Skin epidermis (tissue), 12 donors: Measurements from ENCODE around the gene TM4SF5.

Experiments
- H3K27ac ChIP-seq, 21 experiments: fragments of 200-600 bp; sonication (generic) in 11 of 21; one replicate each; pipeline ENCODE4 v1.5.0; 2020; ENCODE audit warnings: mild to moderate bottlenecking in 3 of 21, inconsistent platforms in 2 of 21, moderate library complexity in 2 of 21
- H3K4me3 ChIP-seq, 7 experiments: fragments of 200-600 bp; sonication (generic) in 2 of 7; one replicate each; pipeline ENCODE4 v1.5.0; 2020; ENCODE audit warnings: inconsistent platforms in 2 of 7, mild to moderate bottlenecking in 2 of 7, moderate library complexity in 1 of 7

Gene TM4SF5

GRCh38 chr17:4771519-4772234, at the start of gene TM4SF5:
Gene TM4SF5, plus strand, starts transcription at chr17:4771886. Its CDS starts 37 bp downstream, at chr17:4771923.
- no peak within 1 kb of the TSS for H3K4me3 ChIP-seq
- no peak within 1 kb of the TSS for H3K27ac ChIP-seq

DNA sequence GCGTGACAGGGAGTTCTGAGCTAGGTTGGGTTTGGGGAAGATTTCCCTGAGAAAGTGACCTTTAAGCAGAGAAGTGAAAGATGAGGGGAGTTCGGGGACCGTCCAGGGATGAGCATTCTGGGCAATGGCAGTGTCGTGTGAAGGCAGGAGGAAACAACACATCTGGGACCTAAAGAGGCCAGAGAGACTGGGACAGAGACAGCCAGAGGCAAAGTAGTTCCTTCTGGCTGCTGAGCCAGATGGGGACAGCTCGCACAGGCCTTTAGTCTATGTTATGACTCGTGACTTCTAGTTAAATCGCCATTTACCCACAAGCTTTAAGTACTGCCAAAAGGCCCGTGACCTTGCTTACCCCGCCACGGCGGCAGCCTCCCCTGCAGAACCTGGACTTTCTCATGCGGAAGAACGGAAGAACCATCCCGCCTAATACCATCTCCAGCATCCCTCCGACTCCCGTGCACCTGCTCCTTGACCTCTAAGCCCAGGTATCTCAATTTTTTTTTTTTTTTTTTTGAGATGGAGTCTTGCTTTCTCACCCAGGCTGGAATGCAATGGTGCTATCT, 48.9 kb upstream of the TM4SF5 start:
- H3K27ac ChIP-seq, result peak overlapping the region in 1 of 21 experiments; percentile 3
- H3K4me3 ChIP-seq, result no peak overlapping the region

- Histone ChIP-seq H3K27ac (no peak overlapping the region), H3K4me3 (no peak overlapping the region)
These were observed 47.0 kb upstream of the TM4SF5 start for GRCh38 chr17:4724650-4725049.

- Histone ChIP-seq H3K27ac (peak overlapping the region in 8 of 21 experiments; percentile 12 to 69 (median 54)), H3K4me3 (no peak overlapping the region)
These were observed 45.9 kb upstream of the TM4SF5 start for GRCh38 chr17:4725646-4726310.

DNA sequence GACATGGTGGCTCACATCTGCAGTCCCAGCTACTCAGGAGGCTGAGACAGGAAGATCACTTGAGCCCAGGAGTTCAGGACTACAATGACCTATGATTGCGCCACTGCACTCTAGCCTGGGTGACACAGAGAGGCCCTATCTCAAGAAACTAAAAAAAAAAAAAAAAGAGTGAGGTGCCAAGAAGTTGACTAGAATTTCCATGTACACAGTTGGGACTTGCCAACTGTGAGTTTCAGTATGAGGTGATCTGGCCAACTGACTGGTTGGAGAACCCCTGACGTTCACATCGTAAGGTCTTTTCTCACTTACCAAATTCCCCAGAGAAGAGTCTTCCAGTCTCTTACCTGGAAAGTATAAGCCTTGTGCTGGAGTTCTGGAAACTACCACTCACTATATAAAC, 43.6 kb upstream of the TM4SF5 start:
- H3K27ac ChIP-seq, result no peak overlapping the region
- H3K4me3 ChIP-seq, result no peak overlapping the region

- Histone ChIP-seq H3K27ac (peak overlapping the region in 9 of 21 experiments; percentile 10 to 65 (median 44)), H3K4me3 (no peak overlapping the region)
These were observed 38.6 kb upstream of the TM4SF5 start for GRCh38 chr17:4733073-4733531.

GRCh38 chr17:4734857-4735475, 36.7 kb upstream of the TM4SF5 start:
- no peak overlapping the region for H3K4me3 ChIP-seq
- peak overlapping the region in 5 of 21 experiments; percentile 12 to 67 (median 21) for H3K27ac ChIP-seq

GRCh38 chr17:4735876-4736651, 35.6 kb upstream of the TM4SF5 start:
- Histone ChIP-seq H3K4me3 (no peak overlapping the region), H3K27ac (peak overlapping the region in 13 of 21 experiments; percentile 6 to 67 (median 40))

DNA sequence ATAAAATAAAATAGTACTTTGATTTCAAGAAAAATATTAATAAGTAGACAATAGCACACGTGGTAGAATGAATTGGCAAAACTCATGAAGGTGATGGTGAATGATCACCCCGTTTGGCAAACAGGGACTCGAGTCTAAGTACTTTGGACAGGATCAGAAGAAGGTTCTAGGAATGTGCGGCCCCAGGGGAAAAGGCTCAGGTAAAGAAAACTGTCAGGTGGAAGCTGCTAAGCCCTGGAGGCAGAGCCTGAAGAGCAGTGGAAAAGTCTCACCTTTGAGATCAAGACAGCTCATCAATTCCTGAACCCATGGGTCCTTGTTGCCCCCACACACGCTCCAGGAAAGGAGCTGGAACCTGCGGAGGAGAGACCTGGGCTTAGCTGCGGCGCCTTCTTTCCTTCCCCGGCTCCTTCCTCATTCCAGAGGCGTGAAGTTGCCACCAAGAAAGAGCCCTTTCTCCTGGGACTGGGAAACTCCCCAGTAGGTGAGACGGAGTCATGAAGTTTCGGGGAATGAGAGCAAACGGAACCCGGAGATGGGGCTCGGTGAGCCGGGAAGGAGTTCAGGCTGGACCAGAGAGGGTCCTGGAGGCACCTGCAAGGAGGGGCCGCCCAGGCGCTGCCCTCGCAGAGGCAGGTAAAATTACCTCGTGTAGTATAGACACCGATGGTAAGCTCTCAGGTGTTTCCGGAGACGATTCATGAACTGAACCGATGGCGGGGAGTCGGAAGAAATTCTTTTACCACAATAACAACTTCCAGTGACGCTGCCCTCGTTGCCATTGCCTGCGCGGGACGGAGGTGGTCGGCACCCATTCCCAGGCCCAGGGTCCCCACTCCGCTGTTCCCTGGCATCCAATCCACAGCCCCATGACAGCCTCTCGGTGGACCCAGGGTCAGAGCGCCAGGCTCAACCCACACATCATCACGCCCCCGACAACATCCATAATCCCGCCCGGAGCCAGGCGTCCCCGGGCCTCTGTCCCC, 33.3 kb upstream of the TM4SF5 start:
- peak overlapping the region; percentile 20 to 89 (median 80) for H3K27ac ChIP-seq
- peak overlapping the region; percentile 51 to 93 (median 73) for H3K4me3 ChIP-seq

DNA sequence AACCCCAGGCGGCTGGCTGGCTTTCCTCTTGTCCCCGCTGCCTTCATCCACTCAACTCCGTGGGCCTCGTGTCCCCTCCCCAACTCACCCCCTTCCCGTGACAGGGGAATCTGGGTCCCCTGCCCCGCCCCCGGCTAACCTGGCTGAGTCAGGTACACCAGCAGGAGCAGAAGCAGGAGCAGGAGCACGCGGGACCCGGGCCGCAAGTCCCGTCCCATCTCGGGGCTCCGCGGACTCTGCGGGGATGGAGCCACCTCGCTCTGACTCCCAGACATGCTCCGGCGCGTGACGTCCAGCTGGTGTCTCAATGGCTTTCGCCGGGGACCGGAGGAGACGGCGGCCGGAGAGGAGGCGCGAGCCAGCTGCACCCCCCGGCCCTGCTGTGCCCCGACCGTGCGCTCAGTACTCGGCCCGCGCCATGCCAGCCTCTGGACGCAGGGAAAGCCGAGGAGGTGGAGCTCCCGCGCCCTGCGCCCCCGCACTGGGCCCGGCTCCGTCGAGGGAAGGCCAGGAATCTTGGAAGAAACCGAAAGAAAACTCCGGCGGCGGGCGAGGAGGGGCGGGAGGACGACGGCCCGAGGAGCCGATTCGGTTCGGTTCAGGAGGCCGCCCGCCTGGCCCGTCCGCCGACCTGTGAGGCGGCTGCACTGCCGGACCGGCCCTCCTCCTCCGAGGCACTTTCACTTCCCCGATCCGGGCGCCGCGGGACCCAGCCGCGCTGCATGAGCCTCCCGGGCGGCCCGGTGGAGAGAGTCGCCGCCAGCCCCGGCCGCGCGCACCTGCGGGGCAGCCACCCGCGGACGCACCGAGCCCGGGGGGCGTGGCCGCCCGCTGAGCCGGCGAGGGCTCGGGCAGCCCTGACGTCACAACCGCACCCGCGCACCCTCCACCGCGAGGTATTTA, 32.3 kb upstream of the TM4SF5 start, which contains the start of the genes CXCL16 and ZMYND15:
TSS of gene CXCL16 (minus strand) at position 807 of the 903 bp plus-strand sequence. CDS start at position 218, 589 bp downstream.
TSS of gene ZMYND15 (plus strand) at position 712 of the 903 bp plus-strand sequence. CDS start 716 bp downstream, outside the sequence.
- peak within 1 kb of the TSS; percentile 51 to 93 (median 73) for H3K4me3 ChIP-seq
- H3K27ac ChIP-seq, result peak within 1 kb of the TSS; percentile 20 to 89 (median 80)

GRCh38 chr17:4740025-4740351, 31.7 kb upstream of the TM4SF5 start:
- H3K27ac ChIP-seq, result peak overlapping the region in 16 of 21 experiments; percentile 39 to 89 (median 80)
- peak overlapping the region; percentile 51 to 93 (median 73) for H3K4me3 ChIP-seq

DNA sequence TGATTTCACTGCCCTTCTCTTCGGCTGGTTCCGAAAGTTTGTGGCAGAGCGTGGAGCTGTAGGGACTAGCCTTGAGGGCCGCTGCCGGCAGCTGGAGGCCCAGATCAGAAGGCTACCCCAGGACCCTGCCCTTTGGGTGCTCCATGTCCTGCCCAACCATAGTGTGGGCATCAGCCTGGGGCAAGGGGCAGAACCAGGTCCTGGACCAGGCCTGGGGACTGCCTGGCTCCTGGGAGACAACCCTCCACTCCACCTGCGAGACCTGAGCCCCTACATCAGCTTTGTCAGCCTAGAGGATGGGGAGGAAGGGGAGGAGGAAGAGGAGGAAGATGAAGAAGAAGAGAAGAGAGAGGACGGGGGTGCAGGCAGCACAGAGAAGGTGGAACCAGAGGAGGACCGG, 31.1 kb upstream of the TM4SF5 start:
- no peak overlapping the region for H3K4me3 ChIP-seq
- no peak overlapping the region for H3K27ac ChIP-seq

DNA sequence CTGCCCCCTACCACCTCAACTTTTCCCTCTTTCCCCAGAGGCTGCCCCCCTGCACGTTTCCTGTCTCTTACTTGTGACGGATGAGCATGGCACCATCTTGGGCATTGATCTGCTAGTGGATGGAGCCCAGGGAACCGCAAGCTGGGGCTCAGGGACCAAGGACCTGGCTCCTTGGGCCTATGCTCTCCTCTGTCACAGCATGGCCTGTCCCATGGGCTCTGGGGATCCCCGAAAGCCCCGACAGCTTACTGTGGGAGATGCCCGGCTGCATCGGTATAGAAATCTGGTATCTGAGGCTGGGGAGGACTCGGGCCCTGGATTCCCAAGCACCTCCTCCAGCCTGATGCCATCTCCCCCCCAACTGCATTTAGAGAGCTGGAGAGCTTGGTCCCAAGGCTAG, 30.1 kb upstream of the TM4SF5 start:
- H3K27ac ChIP-seq, result no peak overlapping the region

GRCh38 chr17:4742133-4742532, 29.6 kb upstream of the TM4SF5 start:
- H3K27ac ChIP-seq, result no peak overlapping the region
- H3K4me3 ChIP-seq, result no peak overlapping the region

More for the DNA sequence above, 30.1 kb upstream of the TM4SF5 start:
- no peak overlapping the region for H3K4me3 ChIP-seq

DNA sequence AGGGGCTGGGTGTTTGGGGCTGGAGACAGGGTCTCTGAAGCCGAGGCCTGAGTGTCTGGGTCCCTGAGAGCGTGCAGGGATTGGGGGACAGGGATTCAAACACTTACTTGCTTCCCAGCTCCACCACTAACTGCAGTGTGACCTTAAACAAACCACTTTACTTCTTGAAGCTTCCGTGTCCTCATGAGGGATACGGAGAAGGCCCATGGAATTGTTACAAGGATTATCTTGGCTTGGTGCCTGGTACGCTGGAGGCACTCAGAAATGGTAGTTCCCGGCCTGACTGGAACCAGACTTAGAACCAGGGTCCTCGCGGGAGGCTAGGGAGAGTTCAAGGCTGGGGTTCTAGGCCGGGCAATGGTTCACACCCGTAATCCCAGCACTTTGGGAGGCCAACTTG, 29.1 kb upstream of the TM4SF5 start:
- Histone ChIP-seq H3K4me3 (no peak overlapping the region), H3K27ac (no peak overlapping the region)

GRCh38 chr17:4743216-4743615, 28.5 kb upstream of the TM4SF5 start:
- no peak overlapping the region for H3K4me3 ChIP-seq

GRCh38 chr17:4743898-4744297, 27.8 kb upstream of the TM4SF5 start:
- H3K4me3 ChIP-seq, result no peak overlapping the region
- H3K27ac ChIP-seq, result no peak overlapping the region

More at GRCh38 chr17:4743216-4743615, 28.5 kb upstream of the TM4SF5 start:
- no peak overlapping the region for H3K27ac ChIP-seq
